Right lung (tissue), 5 donors: ENCODE measurements around the gene PRDM2. TPM values are rescaled to one million over a fixed set of nuclear protein-coding genes. Genes with fewer than 3 reads are reported as not detected.

Source experiments
- DNase-seq, 2 donors: peaks; one replicate each; pipeline ENCODE4 v3.0.0-alpha.2; 2013
- polyA plus RNA-seq, 5 donors: library from polyadenylated mRNA; unstranded; fragments of 120-200 nt; gene quantifications; one replicate each; pipeline versions ENCODE4 v1.2.1 to v1.2.3, GENCODE V29; 2013; ENCODE audit warnings: inconsistent platforms in 1 of 5, low replicate concordance in 1 of 5; ENCODE audit not compliant: insufficient read length in 5 of 5, insufficient read depth in 1 of 5

Gene PRDM2
- polyA plus RNA-seq, 5 donors: 40.5 to 47.9 (median 42.6) TPM

- DNase-seq: no peak
Observed at GRCh38 chr1:13761883-13762282, 61.9 kb downstream of the PRDM2 start.

DNA sequence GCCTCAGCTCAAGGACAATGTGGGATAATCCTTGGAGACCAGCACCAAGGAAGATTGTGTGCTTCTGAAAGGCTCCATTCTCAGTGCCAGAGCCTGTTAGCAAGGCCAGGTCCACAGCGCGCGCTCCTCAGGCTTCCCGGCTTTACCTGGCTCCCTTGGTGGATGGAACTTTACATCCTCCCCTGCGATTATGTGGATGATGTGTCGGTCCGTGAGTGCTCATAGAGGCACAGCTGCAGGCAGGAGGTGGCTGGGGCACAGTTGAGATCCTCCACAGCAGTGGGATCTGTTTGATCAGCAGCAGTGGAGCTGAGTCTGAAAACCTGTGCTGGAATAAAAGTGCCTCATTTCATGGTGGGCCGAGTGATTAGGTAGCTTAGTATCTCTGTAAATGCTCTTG, 62.7 kb downstream of the PRDM2 start:
- no peak for DNase-seq

DNA sequence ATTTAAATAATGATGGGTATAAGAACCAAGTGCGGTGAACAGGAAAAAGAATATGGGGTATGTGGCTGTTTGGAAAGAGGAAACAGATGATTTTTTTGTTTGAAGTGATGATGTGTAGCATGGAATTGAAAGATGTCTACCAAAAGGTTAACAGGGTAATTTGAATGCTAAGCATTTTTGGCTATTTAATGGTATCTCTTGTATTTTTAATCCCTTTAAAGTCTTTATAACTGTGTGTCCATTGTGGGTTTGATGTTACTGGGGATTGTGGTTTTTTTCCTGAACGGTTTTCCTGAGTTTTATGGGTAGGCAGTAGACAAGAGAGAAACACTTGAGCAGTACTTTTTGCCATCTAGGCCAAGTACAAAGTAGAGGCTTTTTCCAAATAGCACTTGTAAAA, 63.2 kb downstream of the PRDM2 start:
- no peak for DNase-seq

DNA sequence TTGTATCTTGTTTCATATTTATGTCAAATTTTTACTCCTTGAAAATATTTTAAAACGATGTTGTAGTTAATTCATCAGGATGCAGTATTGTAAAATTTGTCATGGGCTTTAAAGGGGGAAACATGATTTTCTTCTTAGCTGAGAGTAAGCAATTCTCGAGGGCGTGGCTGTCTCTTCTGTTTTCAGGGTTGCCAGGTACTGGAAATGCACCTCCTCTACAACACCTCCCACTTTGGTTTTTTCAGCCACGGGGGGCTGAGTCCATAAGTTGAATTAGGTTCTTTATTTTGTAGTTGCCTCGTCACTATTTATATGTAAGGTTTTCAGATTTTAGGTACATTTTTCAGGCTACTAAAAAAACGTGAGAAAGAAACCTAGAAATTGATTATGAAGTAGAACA, 64.0 kb downstream of the PRDM2 start:
- DNase-seq: no peak

GRCh38 chr1:13764588-13765332, 64.8 kb downstream of the PRDM2 start:
- DNase-seq: no peak

- no peak for DNase-seq
Observed at GRCh38 chr1:13766592-13767564, 66.9 kb downstream of the PRDM2 start.

DNA sequence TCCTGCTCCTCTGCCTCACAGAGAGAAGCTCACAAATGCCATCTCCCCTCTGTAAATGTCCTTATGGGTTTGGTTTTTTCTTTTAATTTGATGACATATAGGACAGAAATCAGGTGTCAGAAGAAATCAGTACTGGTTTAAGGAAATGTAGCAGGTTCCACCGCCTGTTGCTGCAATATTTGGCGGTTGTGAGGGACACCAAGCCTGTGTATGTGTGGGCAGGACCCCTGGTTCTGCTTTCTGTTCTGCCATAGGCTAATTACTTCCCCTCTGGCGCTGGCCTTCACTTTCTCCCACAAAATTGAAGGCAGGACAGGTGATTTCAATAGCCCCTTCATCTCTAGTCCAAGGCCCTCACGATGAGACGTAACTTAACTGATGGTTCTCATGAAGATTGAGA, 69.2 kb downstream of the PRDM2 start:
- no peak for DNase-seq

DNA sequence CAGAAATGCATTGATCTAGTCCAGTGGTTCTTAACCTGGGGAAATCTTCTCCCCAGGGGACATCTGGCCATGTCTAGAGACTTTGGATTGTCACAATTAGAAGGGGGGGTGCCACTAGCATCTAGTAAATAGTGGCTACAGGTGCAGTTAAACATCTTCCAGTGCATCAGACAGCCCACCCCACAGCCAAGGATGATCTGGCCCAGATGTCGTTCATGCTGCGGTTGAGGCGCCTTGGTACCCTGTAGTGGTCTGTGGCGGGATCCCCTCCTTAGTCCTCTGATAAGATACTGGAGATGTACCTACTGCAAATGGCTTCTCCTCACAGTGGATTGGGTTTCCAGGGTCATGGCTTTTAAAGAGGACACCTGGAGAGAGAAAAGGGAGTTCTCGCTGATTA, 69.8 kb downstream of the PRDM2 start:
- no peak for DNase-seq

DNA sequence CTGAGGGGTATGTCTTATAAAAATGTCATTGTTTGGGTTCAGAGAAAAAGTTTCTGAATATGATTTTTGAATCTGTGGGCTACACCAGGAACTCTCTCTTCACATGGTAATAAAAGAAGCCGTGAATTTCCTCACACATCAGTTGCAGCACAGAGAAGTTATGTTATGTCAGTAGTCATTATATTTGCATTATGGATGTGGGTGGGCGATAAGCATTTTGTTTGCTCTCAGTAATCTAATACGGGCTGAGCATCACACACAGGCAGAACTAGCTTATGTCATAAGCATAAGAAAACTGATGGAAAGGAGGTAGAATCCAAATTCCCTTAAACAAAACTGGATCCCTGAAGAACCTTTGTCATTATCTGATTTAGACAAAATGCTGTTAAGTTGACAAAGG, 70.8 kb downstream of the PRDM2 start:
- DNase-seq: no peak

GRCh38 chr1:13771745-13772144, 71.8 kb downstream of the PRDM2 start:
- no peak for DNase-seq

GRCh38 chr1:13772271-13772670, 72.3 kb downstream of the PRDM2 start:
- no peak for DNase-seq

GRCh38 chr1:13774121-13774520, 74.1 kb downstream of the PRDM2 start:
- DNase-seq: no peak

- DNase-seq: no peak
Observed at GRCh38 chr1:13775459-13775858, 75.5 kb downstream of the PRDM2 start.

DNA sequence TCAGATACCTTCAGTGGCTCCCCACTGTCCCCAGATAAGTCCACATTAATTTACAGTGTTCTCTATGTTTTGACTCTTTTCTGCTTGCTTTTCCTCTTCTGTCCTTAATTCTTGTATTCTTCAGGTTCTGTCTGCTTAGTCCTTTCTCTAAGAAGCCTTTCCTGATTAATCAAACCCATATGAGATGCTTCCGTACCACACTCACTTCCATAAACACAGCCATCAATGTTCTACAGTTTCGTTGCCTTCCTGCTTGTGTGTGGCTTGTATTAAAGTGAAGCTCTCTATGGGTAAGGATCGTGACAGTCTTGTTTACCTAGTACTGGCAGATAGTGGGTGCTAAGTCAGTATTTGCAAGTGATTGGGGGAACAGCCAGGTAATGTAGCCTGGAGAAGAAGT, 75.9 kb downstream of the PRDM2 start:
- DNase-seq: no peak

- DNase-seq: no peak
Observed at GRCh38 chr1:13778431-13778830, 78.4 kb downstream of the PRDM2 start.

GRCh38 chr1:13779930-13780329, 79.9 kb downstream of the PRDM2 start:
- no peak for DNase-seq

GRCh38 chr1:13780780-13781179, 80.8 kb downstream of the PRDM2 start:
- DNase-seq: no peak

DNA sequence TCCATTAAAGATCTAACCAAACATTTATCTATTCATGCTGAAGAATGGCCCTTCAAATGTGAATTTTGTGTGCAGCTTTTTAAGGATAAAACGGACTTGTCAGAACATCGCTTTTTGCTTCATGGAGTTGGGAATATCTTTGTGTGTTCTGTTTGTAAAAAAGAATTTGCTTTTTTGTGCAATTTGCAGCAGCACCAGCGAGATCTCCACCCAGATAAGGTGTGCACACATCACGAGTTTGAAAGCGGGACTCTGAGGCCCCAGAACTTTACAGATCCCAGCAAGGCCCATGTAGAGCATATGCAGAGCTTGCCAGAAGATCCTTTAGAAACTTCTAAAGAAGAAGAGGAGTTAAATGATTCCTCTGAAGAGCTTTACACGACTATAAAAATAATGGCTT, 81.2 kb downstream of the PRDM2 start:
- no peak for DNase-seq

- DNase-seq: no peak
Observed at GRCh38 chr1:13781907-13782633, 82.1 kb downstream of the PRDM2 start.

- no peak for DNase-seq
Observed at GRCh38 chr1:13782634-13783360, 82.8 kb downstream of the PRDM2 start.

DNA sequence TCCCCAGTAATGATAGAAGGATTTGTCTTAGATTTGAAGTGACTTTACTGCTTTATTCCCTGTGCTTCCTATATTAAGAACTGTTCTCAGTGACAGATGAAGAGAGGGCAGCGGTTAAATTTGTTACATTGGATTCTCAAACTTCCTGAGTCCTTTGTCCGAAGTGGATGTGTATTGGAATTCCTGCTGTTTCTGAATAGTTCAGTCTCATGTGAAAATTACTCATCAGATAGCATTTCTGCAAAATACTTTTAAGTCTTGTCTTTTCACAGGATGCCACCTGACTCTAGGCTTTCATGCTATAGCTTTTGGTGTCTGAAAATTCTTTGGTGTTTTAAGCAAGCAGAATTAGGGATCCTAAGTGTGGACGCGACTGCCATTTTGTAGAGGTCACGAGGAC, 83.6 kb downstream of the PRDM2 start:
- no peak for DNase-seq

GRCh38 chr1:13784971-13785370, 85.0 kb downstream of the PRDM2 start:
- no peak for DNase-seq
